A549 (cell line): ENCODE results near the gene ODAD2. TPM values are rescaled to one million over a fixed set of nuclear protein-coding genes. Genes with fewer than 3 reads are reported as not detected.

Experiments
- ATAC-seq, 2 experiments: fragments of 200-7000 bp in 1 of 2; fragments of >200 bp in 1 of 2; cut with Nextera tagmentation in 1 of 2; cut with Tn5 transposase in 1 of 2; 3 replicates each; pipeline versions ENCODE4 v1.8.0 to v1.9.1; 2018 to 2020; ENCODE audit warnings: mild to moderate bottlenecking in 1 of 2, moderate library complexity in 1 of 2
- CTCF ChIA-PET: fragments of 300-600 bp; sonication (Branson Sonifier 250); formaldehyde crosslinking; extraction: SDS; loops from one replicate; lab custom pipeline; 2021; ENCODE audit warnings: antibody characterized with exemption, inconsistent platforms; lab: Yijun Ruan, JAX
- POLR2A ChIA-PET: fragments of 350-600 bp; formaldehyde crosslinking; extraction: SDS; loops from one replicate; lab custom pipeline; 2021; ENCODE audit warnings: antibody characterized with exemption, inconsistent platforms; lab: Yijun Ruan, JAX
- DNase-seq, 2 experiments: peaks; one replicate each; pipeline versions ENCODE4 v3.0.0 to v3.0.0-alpha.2; 2011 to 2016; ENCODE audit warnings: low read depth in 1 of 2, low spot score in 1 of 2
- FAIRE-seq: peaks from 2 replicates; lab custom pipeline; 2011; peaks lifted over from hg19 to GRCh38; lab: Jason Lieb, UNC
- H3K27ac ChIP-seq, 2 experiments: fragments of >200 bp; sonication (Bioruptor Twin); formaldehyde crosslinking; 3 replicates each; pipeline ENCODE4 v1.5.1; 2016 to 2017
- H3K4me1 ChIP-seq: fragments of >200 bp; sonication (Bioruptor Twin); formaldehyde crosslinking; 3 replicates; pipeline ENCODE4 v1.6.1; 2016
- H3K4me2 ChIP-seq: fragments of >200 bp; sonication (Bioruptor Twin); formaldehyde crosslinking; 3 replicates; pipeline ENCODE4 v1.6.1; 2016
- H3K4me3 ChIP-seq: fragments of >200 bp; sonication (Bioruptor Twin); formaldehyde crosslinking; 3 replicates; pipeline ENCODE4 v1.5.1; 2016
- H3K9me3 ChIP-seq: fragments of >200 bp; sonication (Bioruptor Twin); formaldehyde crosslinking; 3 replicates; pipeline ENCODE4 v1.6.1; 2016
- BHLHE40 ChIP-seq: IDR thresholded peaks from 2 replicates; pipeline ENCODE4 v1.6.1; 2012; ENCODE audit warnings: low read depth, low read length, inconsistent platforms
- CEBPB ChIP-seq, 2 experiments: fragments of >200 bp in 1 of 2; sonication (Bioruptor Twin) in 1 of 2; formaldehyde crosslinking in 1 of 2; IDR thresholded peaks; 2 replicates each; pipeline ENCODE4 v1.6.1; 2012 to 2016
- CHD4 ChIP-seq: fragments of 200-600 bp; sonication (generic); IDR thresholded peaks from 2 replicates; pipeline ENCODE4 v1.6.1; 2016; ENCODE audit warnings: antibody characterized with exemption, mild to moderate bottlenecking, borderline replicate concordance
- EHF ChIP-seq: fragments of 250-450 bp; sonication (Bioruptor Pico); IDR thresholded peaks from 2 replicates; pipeline ENCODE4 v1.5.0; 2020; ENCODE audit warnings: mild to moderate bottlenecking
- EP300 ChIP-seq, 2 experiments: fragments of >200 bp; sonication (Bioruptor Twin); formaldehyde crosslinking; IDR thresholded peaks; 2 replicates in 1 of 2; 3 replicates in 1 of 2; pipeline ENCODE4 v1.6.1; 2016 to 2017
- FOSB ChIP-seq: fragments of 250-450 bp; sonication (Bioruptor Pico); IDR thresholded peaks from 2 replicates; pipeline ENCODE4 v1.5.0; 2020; ENCODE audit warnings: mild to moderate bottlenecking, moderate library complexity
- FOSL2 ChIP-seq, 2 experiments: fragments of 450-650 bp in 1 of 2; fragments of >200 bp in 1 of 2; sonication (Bioruptor Twin) in 1 of 2; formaldehyde crosslinking; IDR thresholded peaks; 2 replicates each; pipeline versions ENCODE4 v1.5.0 to v1.6.1; 2016 to 2020; ENCODE audit warnings: mild to moderate bottlenecking in 1 of 2, moderate library complexity in 1 of 2
- FOXS1 ChIP-seq: fragments of 250-450 bp; sonication (Bioruptor Pico); IDR thresholded peaks from 2 replicates; pipeline ENCODE4 v1.5.0; 2020; ENCODE audit warnings: mild to moderate bottlenecking, moderate library complexity
- HDAC2 ChIP-seq: fragments of 200-600 bp; sonication (generic); IDR thresholded peaks from 2 replicates; pipeline ENCODE4 v1.6.1; 2016
- HOXA7 ChIP-seq: fragments of 250-450 bp; sonication (Bioruptor Pico); IDR thresholded peaks from 2 replicates; pipeline ENCODE4 v1.5.0; 2020; ENCODE audit warnings: mild to moderate bottlenecking, moderate library complexity
- HOXB5 ChIP-seq: fragments of 250-450 bp; sonication (Bioruptor Pico); IDR thresholded peaks from 2 replicates; pipeline ENCODE4 v1.5.0; 2020; ENCODE audit warnings: mild to moderate bottlenecking, moderate library complexity
- JUN ChIP-seq, 2 experiments: fragments of >200 bp; sonication (Bioruptor Twin); formaldehyde crosslinking; IDR thresholded peaks; 2 replicates in 1 of 2; 3 replicates in 1 of 2; pipeline ENCODE4 v1.6.1; 2016 to 2017
- NFE2L2 ChIP-seq: fragments of 150-350 bp; conservative IDR thresholded peaks from 2 replicates; pipeline ENCODE4 v1.6.1; 2014; ENCODE audit warnings: low read length
- POLR2A ChIP-seq: IDR thresholded peaks from 2 replicates; pipeline ENCODE4 v1.6.1; 2012; ENCODE audit warnings: mild to moderate bottlenecking, low read length
- SMC3 ChIP-seq: fragments of >200 bp; sonication (Bioruptor Twin); formaldehyde crosslinking; IDR thresholded peaks from 3 replicates; pipeline ENCODE4 v1.6.1; 2018; ENCODE audit warnings: inconsistent platforms
- ZC3H11A ChIP-seq: fragments of 450-650 bp; IDR thresholded peaks from 2 replicates; pipeline ENCODE4 v1.6.1; 2014; ENCODE audit warnings: antibody characterized with exemption, mild to moderate bottlenecking
- WGBS: methylation state at CpG from one replicate; pipeline ENCODE4 v1.1.6; 2017; ENCODE audit errors: missing lambda C conversion rate; 5-methylcytosine and 5-hydroxymethylcytosine counted together
- polyA minus RNA-seq: library from RNA; depleted of rRNA, polyadenylated mRNA; stranded (reverse); fragments of >200 nt; gene quantifications from 2 replicates; pipeline ENCODE4 v1.2.3, GENCODE V29; 2011; rRNA and poly(A)+ RNA removed
- polyA plus RNA-seq, 4 experiments: library from polyadenylated mRNA; depleted of rRNA in 3 of 4; stranded (reverse); fragments of >200 nt; fragmentation: RNase III in 1 of 4; extraction: RNeasy Plus Mini Kit Qiagen cat#74134 plus additional on column Dnase treatment in 1 of 4; gene quantifications; 2 replicates in 3 of 4; 3 replicates in 1 of 4; pipeline ENCODE4 v1.2.3, GENCODE V29; 2011 to 2017
- TF ChIP-seq, protein P1 (sequence below): IDR thresholded peaks from 2 replicates; pipeline ENCODE4 v1.6.1; 2012
- TF ChIP-seq, protein P2 (sequence below): fragments of 200-600 bp; sonication (generic); IDR thresholded peaks from 2 replicates; pipeline ENCODE4 v1.6.1; 2016; ENCODE audit warnings: antibody characterized with exemption, mild to moderate bottlenecking, moderate library complexity
- TF ChIP-seq, protein P3 (sequence below): IDR thresholded peaks from 2 replicates; pipeline ENCODE4 v1.6.1; 2012; ENCODE audit warnings: low read depth, borderline replicate concordance
- TF ChIP-seq, protein P4 (sequence below): fragments of 150-350 bp; IDR thresholded peaks from 2 replicates; pipeline ENCODE4 v1.6.1; 2014; ENCODE audit warnings: low read depth, mild to moderate bottlenecking, low read length
- TF ChIP-seq, protein P5 (sequence below): fragments of >200 bp; sonication (Bioruptor Twin); formaldehyde crosslinking; IDR thresholded peaks from 2 replicates; pipeline ENCODE4 v1.6.1; 2016

Gene ODAD2, protein sequence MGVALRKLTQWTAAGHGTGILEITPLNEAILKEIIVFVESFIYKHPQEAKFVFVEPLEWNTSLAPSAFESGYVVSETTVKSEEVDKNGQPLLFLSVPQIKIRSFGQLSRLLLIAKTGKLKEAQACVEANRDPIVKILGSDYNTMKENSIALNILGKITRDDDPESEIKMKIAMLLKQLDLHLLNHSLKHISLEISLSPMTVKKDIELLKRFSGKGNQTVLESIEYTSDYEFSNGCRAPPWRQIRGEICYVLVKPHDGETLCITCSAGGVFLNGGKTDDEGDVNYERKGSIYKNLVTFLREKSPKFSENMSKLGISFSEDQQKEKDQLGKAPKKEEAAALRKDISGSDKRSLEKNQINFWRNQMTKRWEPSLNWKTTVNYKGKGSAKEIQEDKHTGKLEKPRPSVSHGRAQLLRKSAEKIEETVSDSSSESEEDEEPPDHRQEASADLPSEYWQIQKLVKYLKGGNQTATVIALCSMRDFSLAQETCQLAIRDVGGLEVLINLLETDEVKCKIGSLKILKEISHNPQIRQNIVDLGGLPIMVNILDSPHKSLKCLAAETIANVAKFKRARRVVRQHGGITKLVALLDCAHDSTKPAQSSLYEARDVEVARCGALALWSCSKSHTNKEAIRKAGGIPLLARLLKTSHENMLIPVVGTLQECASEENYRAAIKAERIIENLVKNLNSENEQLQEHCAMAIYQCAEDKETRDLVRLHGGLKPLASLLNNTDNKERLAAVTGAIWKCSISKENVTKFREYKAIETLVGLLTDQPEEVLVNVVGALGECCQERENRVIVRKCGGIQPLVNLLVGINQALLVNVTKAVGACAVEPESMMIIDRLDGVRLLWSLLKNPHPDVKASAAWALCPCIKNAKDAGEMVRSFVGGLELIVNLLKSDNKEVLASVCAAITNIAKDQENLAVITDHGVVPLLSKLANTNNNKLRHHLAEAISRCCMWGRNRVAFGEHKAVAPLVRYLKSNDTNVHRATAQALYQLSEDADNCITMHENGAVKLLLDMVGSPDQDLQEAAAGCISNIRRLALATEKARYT
- polyA plus RNA-seq (2011; rRNA removed) (not detected in 2 replicates), polyA plus RNA-seq (2017; fragmentation: RNase III; extraction: RNeasy Plus Mini Kit Qiagen cat#74134 plus additional on column Dnase treatment) (0.08 TPM in 1 of 3 replicates, not detected in the others), polyA minus RNA-seq (not detected in 2 replicates)
- polyA plus RNA-seq (2012; cell fraction: cytosol; rRNA removed), result 0.01 TPM in 1 of 2 replicates, not detected in the other
- polyA plus RNA-seq (2012; cell fraction: nucleus; rRNA removed), result 0.05 TPM in 1 of 2 replicates, not detected in the other

DNA sequence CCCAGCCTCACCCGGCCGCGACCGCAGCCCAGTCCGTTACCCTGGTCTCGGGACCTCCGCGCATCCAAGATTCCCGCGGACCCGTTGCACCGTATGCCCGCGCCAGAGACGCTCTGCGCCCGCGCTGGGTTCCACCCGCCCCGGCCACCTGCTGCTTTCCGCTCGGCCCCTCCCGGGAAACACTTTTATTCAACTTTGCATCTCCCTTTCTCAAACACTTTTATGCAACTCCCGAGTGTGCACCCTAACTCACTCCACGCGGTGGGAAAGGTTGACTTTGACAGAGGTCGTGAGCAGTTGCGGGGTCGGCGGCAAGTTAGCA is at the start of gene ODAD2:
Gene ODAD2 (minus strand): TSS at position 126 of the 322 bp plus-strand sequence. CDS start 3,937 bp downstream, outside the sequence.
- WGBS, result 18% methylated on average over 24 of the region's 30 CpGs
- ChIA-PET CTCF (no interaction called here), POLR2A (no interaction called here)
- peak within 1 kb of the TSS; percentile 61 for H3K4me3 ChIP-seq
- no peaks in the 10 kb centered on the region for H3K9me3 ChIP-seq
- peak within 1 kb of the TSS; percentile 95 for H3K4me2 ChIP-seq
- H3K4me1 ChIP-seq, result no peaks in the 10 kb centered on the region
- FAIRE-seq, result no peak
- no peak for TF ChIP-seq CHD4
- TF ChIP-seq, protein P1, sequence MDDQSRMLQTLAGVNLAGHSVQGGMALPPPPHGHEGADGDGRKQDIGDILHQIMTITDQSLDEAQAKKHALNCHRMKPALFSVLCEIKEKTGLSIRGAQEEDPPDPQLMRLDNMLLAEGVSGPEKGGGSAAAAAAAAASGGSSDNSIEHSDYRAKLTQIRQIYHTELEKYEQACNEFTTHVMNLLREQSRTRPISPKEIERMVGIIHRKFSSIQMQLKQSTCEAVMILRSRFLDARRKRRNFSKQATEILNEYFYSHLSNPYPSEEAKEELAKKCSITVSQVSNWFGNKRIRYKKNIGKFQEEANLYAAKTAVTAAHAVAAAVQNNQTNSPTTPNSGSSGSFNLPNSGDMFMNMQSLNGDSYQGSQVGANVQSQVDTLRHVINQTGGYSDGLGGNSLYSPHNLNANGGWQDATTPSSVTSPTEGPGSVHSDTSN, result no peak
- TF ChIP-seq, protein P2, sequence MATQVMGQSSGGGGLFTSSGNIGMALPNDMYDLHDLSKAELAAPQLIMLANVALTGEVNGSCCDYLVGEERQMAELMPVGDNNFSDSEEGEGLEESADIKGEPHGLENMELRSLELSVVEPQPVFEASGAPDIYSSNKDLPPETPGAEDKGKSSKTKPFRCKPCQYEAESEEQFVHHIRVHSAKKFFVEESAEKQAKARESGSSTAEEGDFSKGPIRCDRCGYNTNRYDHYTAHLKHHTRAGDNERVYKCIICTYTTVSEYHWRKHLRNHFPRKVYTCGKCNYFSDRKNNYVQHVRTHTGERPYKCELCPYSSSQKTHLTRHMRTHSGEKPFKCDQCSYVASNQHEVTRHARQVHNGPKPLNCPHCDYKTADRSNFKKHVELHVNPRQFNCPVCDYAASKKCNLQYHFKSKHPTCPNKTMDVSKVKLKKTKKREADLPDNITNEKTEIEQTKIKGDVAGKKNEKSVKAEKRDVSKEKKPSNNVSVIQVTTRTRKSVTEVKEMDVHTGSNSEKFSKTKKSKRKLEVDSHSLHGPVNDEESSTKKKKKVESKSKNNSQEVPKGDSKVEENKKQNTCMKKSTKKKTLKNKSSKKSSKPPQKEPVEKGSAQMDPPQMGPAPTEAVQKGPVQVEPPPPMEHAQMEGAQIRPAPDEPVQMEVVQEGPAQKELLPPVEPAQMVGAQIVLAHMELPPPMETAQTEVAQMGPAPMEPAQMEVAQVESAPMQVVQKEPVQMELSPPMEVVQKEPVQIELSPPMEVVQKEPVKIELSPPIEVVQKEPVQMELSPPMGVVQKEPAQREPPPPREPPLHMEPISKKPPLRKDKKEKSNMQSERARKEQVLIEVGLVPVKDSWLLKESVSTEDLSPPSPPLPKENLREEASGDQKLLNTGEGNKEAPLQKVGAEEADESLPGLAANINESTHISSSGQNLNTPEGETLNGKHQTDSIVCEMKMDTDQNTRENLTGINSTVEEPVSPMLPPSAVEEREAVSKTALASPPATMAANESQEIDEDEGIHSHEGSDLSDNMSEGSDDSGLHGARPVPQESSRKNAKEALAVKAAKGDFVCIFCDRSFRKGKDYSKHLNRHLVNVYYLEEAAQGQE, result no peak
- no peak for TF ChIP-seq HOXB5 (CRISPR knock-in tag)
- TF ChIP-seq, protein P3, sequence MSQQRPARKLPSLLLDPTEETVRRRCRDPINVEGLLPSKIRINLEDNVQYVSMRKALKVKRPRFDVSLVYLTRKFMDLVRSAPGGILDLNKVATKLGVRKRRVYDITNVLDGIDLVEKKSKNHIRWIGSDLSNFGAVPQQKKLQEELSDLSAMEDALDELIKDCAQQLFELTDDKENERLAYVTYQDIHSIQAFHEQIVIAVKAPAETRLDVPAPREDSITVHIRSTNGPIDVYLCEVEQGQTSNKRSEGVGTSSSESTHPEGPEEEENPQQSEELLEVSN, result no peak
- DNase-seq, result no peak
- ATAC-seq, result no peak
- H3K27ac ChIP-seq, result peak within 1 kb of the TSS in 1 of 2 experiments; percentile 76; a peak in 3 of 6 replicates

DNA sequence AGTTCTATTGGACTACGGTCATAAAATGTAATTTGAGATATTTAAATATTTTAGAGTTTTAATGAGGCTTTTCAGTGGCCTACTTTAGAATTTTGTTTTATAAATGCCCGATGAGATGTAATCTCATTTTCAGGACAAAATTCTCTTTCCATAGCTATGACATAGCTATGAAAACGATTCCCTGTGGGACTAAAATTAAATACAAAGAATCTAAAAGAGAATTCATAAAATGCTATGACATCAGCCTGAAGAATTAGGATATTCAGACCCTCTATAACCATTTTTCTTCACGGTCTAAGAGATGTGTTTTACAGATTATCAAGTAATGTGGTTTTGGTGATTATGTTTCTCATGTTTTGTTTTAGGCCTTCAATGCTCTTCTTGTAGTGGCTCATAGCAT is 48.2 kb upstream of the ODAD2 start:
- no peak overlapping the region for H3K4me2 ChIP-seq
- H3K27ac ChIP-seq, result no peak overlapping the region
- H3K9me3 ChIP-seq, result no peaks in the 10 kb centered on the region
- ATAC-seq (no peak), FAIRE-seq (no peak), DNase-seq (no peak)
- no peak overlapping the region for H3K4me3 ChIP-seq
- no peak for TF ChIP-seq FOSL2 (IDR thresholded peaks at IDR 0.05)
- TF ChIP-seq FOSL2 (CRISPR knock-in tag; IDR thresholded peaks at IDR 0.05), result no peak
- POLR2A ChIA-PET, result no interaction called here
- CTCF ChIA-PET, result no interaction called here
- 27% methylated on average over 4 of the region's 4 CpGs for WGBS
- no peaks in the 10 kb centered on the region for H3K4me1 ChIP-seq

DNA sequence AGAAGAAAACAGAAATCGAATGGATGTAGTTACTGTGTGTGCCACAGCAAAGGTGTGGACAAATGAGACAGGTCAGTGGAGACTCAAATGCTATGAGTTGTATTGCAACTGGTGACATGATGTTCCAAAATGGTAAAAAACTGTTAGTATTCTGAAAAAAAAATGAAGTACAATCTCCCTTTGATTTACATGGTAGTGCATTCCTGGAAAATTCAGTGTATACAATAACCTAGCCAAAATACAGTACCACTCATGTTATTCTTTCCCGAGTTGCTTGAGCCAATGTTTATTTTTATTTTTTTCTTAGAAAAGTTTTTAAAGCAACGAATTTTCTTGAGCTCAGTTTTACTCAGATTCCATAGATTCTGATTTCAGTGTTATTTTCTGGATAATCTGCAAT is 47.7 kb upstream of the ODAD2 start:
- no peak for FAIRE-seq
- POLR2A ChIA-PET, result no interaction called here

More for the DNA sequence above, 47.7 kb upstream of the ODAD2 start:
- TF ChIP-seq POLR2A (no peak), SMC3 (no peak), ZC3H11A (no peak), BHLHE40 (no peak), FOXS1 (CRISPR knock-in tag) (no peak), JUN (IDR thresholded peaks at IDR 0.05) (no peak), CEBPB (IDR thresholded peaks at IDR 0.05) (no peak), HDAC2 (no peak), FOSB (no peak), HOXA7 (CRISPR knock-in tag) (no peak), NFE2L2 (no peak), EP300 (IDR thresholded peaks at IDR 0.05) (no peak), CHD4 (no peak), EHF (CRISPR knock-in tag) (no peak)
- TF ChIP-seq, protein P4, sequence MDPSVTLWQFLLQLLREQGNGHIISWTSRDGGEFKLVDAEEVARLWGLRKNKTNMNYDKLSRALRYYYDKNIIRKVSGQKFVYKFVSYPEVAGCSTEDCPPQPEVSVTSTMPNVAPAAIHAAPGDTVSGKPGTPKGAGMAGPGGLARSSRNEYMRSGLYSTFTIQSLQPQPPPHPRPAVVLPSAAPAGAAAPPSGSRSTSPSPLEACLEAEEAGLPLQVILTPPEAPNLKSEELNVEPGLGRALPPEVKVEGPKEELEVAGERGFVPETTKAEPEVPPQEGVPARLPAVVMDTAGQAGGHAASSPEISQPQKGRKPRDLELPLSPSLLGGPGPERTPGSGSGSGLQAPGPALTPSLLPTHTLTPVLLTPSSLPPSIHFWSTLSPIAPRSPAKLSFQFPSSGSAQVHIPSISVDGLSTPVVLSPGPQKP, result no peak
- TF ChIP-seq, protein P5, sequence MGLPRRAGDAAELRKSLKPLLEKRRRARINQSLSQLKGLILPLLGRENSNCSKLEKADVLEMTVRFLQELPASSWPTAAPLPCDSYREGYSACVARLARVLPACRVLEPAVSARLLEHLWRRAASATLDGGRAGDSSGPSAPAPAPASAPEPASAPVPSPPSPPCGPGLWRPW, result no peak
- 16% methylated on average over 3 of the region's 3 CpGs for WGBS
- Histone ChIP-seq H3K27ac (no peak overlapping the region), H3K4me1 (no peaks in the 10 kb centered on the region), H3K9me3 (no peaks in the 10 kb centered on the region), H3K4me2 (no peak overlapping the region), H3K4me3 (no peak overlapping the region)
- CTCF ChIA-PET, result no interaction called here
- ATAC-seq (no peak), DNase-seq (no peak)
